BE2C (cell line): ENCODE measurements around the gene DOCK1.

Experiments
- DNase-seq: peaks from one replicate; pipeline ENCODE4 v3.0.0-alpha.2; 2020
- H3K27me3 ChIP-seq: fragments of 250-450 bp; sonication (Bioruptor Pico); 2 replicates; pipeline ENCODE4 v1.5.1; 2020; ENCODE audit warnings: mild to moderate bottlenecking
- H3K36me3 ChIP-seq: fragments of 250-450 bp; sonication (Bioruptor Pico); 2 replicates; pipeline ENCODE4 v1.5.1; 2020; ENCODE audit warnings: mild to moderate bottlenecking
- H3K4me1 ChIP-seq: fragments of 250-450 bp; sonication (Bioruptor Pico); 2 replicates; pipeline ENCODE4 v1.5.1; 2020
- H3K4me3 ChIP-seq: 2 replicates; pipeline ENCODE4 v1.5.1; 2011; ENCODE audit warnings: low read depth, low read length
- H3K9me3 ChIP-seq: fragments of 250-450 bp; sonication (Bioruptor Pico); 2 replicates; pipeline ENCODE4 v1.5.1; 2020
- TF ChIP-seq, protein P1 (sequence below): IDR thresholded peaks from 2 replicates; pipeline ENCODE4 v1.5.1; 2012; ENCODE audit warnings: mild to moderate bottlenecking, low read depth, low read length

DOCK1 gene

DNA sequence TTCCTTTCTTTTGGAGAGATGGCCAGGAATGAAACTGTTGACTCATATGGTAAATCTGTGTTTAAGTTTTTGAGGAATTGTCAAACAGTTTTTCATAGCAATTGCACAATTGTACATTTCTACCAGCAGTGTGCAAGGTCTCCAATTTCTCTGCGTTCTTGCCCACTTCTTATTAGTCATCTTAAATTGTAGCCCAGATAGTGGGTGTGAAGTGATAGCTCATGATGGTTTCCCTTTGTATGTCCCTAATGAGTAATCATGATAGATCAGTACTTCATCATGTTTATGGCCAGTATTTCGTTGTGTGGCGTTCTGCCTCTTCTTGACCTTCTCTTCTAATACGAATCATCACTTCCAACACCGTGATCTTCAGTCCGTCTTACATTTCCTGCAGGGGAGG, 136.3 kb downstream of the DOCK1 start:
- TF ChIP-seq, protein P1, sequence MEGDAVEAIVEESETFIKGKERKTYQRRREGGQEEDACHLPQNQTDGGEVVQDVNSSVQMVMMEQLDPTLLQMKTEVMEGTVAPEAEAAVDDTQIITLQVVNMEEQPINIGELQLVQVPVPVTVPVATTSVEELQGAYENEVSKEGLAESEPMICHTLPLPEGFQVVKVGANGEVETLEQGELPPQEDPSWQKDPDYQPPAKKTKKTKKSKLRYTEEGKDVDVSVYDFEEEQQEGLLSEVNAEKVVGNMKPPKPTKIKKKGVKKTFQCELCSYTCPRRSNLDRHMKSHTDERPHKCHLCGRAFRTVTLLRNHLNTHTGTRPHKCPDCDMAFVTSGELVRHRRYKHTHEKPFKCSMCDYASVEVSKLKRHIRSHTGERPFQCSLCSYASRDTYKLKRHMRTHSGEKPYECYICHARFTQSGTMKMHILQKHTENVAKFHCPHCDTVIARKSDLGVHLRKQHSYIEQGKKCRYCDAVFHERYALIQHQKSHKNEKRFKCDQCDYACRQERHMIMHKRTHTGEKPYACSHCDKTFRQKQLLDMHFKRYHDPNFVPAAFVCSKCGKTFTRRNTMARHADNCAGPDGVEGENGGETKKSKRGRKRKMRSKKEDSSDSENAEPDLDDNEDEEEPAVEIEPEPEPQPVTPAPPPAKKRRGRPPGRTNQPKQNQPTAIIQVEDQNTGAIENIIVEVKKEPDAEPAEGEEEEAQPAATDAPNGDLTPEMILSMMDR: no peak
- H3K4me3 ChIP-seq: no peak overlapping the region
- no peaks in the 10 kb centered on the region for H3K4me1 ChIP-seq
- H3K9me3 ChIP-seq: no peaks in the 10 kb centered on the region
- no peak for DNase-seq
- no peaks in the 10 kb centered on the region for H3K27me3 ChIP-seq
- H3K36me3 ChIP-seq: no peaks in the 10 kb centered on the region

GRCh38 chr10:127043301-127043700, 138.1 kb downstream of the DOCK1 start:
- no peak for DNase-seq
- Histone ChIP-seq H3K4me3 (no peak overlapping the region), H3K4me1 (no peaks in the 10 kb centered on the region), H3K36me3 (no peaks in the 10 kb centered on the region), H3K27me3 (no peaks in the 10 kb centered on the region), H3K9me3 (no peaks in the 10 kb centered on the region)
- TF ChIP-seq, protein P1: no peak

- Histone ChIP-seq H3K4me1 (no peaks in the 10 kb centered on the region), H3K27me3 (no peaks in the 10 kb centered on the region), H3K4me3 (no peak overlapping the region), H3K9me3 (no peaks in the 10 kb centered on the region), H3K36me3 (no peaks in the 10 kb centered on the region)
- no peak for DNase-seq
- TF ChIP-seq, protein P1: no peak
Measured at GRCh38 chr10:127044186-127044585, 139.0 kb downstream of the DOCK1 start.

GRCh38 chr10:127046975-127047877, 142.0 kb downstream of the DOCK1 start:
- DNase-seq: no peak
- no peaks in the 10 kb centered on the region for H3K4me1 ChIP-seq
- no peak overlapping the region for H3K4me3 ChIP-seq
- H3K9me3 ChIP-seq: no peaks in the 10 kb centered on the region
- TF ChIP-seq, protein P1: no peak
- no peaks in the 10 kb centered on the region for H3K36me3 ChIP-seq
- H3K27me3 ChIP-seq: no peaks in the 10 kb centered on the region

DNA sequence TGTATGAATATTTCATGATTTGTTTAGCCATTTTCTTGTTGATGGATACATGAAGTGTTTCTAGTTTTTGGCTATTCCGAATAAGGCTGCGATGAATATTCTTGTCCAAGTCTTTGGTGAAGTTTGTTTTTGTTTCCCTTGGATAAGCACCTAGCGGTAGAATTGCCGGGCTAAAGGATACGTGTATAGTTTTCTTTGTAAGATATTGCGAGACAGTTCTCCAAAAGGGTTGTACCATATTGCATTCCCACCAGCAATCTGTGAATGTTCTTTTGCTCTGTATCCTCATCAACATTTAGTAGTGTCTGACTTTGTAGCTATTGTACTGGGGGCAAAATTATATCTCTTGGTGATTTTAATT, 142.6 kb downstream of the DOCK1 start:
- TF ChIP-seq, protein P1: no peak
- H3K4me3 ChIP-seq: no peak overlapping the region
- no peaks in the 10 kb centered on the region for H3K27me3 ChIP-seq
- no peak for DNase-seq
- H3K9me3 ChIP-seq: no peaks in the 10 kb centered on the region
- H3K4me1 ChIP-seq: no peaks in the 10 kb centered on the region
- H3K36me3 ChIP-seq: no peaks in the 10 kb centered on the region

- Histone ChIP-seq H3K36me3 (no peaks in the 10 kb centered on the region), H3K4me3 (no peak overlapping the region), H3K9me3 (no peaks in the 10 kb centered on the region), H3K27me3 (no peaks in the 10 kb centered on the region), H3K4me1 (no peaks in the 10 kb centered on the region)
- TF ChIP-seq, protein P1: no peak
- DNase-seq: no peak
Measured at GRCh38 chr10:127048630-127049029, 143.4 kb downstream of the DOCK1 start.
